CD4-positive, alpha-beta T cell treated with Interleukin-10 for 1 hour (primary cell): ENCODE data around the gene ALMS1.
"Not testable (repeated sequence)": the region's sequence is repeated elsewhere in the genome, so short reads cannot be mapped to it uniquely, and the experiment has no call there.

Experiments
- DNase-seq: peaks from one replicate; pipeline ENCODE4 v3.0.0-alpha.2; 2020

The ALMS1 gene

GRCh38 chr2:73504850-73505249, 119.2 kb downstream of the ALMS1 start:
- not testable (repeated sequence) for DNase-seq

- DNase-seq: not testable (repeated sequence)
Observed at GRCh38 chr2:73510470-73510869, 124.8 kb downstream of the ALMS1 start.

- DNase-seq: no peak
Observed at GRCh38 chr2:73516033-73516432, 130.4 kb downstream of the ALMS1 start.

- DNase-seq: no peak
Observed at GRCh38 chr2:73528688-73529087, 143.1 kb downstream of the ALMS1 start.

DNA sequence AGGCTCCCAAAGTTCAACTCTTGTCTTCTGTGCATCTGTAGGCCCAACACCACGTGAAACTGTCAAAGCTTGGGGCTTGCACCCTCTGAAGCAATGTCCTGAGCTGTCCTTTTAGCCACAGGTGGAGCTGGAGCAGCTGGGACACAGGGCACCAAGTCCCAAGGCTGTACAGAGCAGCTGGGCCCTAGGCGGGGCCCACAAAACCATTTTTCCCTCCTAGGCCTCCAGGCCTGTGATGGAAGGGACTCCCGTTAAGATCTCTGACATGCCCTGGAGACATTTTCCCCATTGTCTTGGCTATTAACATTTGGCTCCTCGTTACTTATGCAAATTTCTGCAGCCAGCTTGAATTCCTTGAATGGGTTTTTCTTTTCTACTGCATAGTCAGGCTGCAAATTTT, 145.1 kb downstream of the ALMS1 start:
- DNase-seq: not testable (repeated sequence)

GRCh38 chr2:73532381-73532780, 146.7 kb downstream of the ALMS1 start:
- no peak for DNase-seq

- no peak for DNase-seq
Observed at GRCh38 chr2:73536133-73536840, 150.7 kb downstream of the ALMS1 start.

DNA sequence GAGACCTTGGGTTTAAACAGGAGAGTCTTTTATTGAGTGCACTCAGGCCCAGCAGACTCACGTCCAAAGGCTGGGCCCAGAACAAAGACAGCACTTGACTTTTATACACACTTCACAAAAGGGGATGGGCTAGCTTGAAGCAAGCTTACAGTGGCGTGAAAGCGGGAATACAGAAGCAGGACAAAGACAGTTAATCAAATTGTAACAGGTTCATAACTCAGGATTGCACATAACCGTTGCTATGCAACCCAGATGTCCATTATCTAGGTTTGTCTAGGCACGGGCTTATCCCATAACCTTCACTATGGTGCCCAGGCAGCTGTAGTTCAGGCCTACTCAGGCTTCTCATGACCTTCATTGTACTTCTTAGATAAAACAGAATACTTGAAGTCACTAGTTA, 175.2 kb downstream of the ALMS1 start:
- not testable (repeated sequence) for DNase-seq

- DNase-seq: no peak
Observed at GRCh38 chr2:73561422-73561821, 175.8 kb downstream of the ALMS1 start.

DNA sequence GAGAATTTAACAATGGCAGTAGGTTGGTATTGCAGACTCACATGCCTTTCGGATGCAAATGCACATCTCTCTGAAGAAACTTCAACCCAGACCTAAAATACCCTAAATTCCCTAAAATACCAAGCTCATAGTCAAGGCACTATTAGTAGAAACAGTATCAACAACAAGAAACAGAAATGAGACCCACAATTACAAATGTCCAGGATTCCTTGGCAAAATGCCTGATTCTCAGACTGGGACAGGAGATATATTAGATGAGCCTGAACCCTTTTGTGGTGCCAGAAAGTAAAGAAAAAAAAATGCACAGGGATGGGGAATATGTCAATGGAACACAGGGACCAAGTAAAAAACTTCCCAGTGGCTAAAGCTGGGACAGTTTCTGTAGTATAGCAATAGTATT, 179.3 kb downstream of the ALMS1 start:
- no peak for DNase-seq

DNA sequence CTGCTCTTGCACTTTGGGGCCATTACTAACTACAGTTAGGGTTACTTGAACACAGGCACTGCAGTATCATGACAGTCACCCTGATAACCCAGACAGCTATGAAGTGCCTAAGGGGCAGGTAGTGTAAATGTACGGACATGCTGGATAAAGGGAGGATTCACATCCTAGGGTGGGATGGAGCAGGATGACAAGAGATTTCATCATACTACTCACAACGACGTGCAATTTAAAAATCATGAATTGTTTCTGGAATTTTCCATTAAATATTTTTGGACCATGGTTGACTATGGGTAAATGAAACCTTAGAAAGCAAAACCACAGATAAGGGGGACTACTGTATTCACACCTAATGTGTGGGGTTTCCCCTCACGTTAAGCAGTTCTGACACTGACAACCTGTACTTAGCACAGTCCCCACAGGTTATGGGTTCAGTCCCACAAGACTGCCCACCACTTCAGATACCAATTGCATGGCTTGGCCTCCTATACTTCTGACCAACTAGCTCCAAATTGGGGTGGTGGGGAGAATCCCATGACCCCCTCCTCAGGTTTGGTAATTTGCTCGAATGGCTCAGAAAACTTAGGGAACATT, 180.7 kb downstream of the ALMS1 start:
- DNase-seq: no peak

GRCh38 chr2:73575261-73575660, 189.6 kb downstream of the ALMS1 start:
- DNase-seq: no peak

GRCh38 chr2:73582364-73582763, 196.7 kb downstream of the ALMS1 start:
- no peak for DNase-seq

DNA sequence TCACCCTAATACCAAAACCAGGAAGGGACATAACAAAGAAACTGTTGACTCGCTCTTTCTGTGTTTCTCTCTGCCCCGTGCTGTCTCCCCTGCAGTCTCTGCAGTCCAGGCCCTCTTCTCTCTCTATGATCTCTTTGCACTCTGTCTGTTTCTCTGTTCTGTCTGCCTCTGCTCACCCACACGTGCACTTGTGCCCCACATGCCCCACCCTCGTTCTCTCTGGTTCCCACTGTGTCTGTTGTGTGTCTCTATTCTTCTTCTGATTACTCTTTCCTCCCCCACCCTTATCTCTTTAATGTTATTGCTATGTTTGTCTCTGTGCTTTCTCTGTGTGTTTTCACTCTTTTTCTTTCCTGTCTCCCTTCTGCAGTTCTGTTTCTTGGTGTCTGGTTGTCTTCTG, 202.5 kb downstream of the ALMS1 start:
- no peak for DNase-seq

DNA sequence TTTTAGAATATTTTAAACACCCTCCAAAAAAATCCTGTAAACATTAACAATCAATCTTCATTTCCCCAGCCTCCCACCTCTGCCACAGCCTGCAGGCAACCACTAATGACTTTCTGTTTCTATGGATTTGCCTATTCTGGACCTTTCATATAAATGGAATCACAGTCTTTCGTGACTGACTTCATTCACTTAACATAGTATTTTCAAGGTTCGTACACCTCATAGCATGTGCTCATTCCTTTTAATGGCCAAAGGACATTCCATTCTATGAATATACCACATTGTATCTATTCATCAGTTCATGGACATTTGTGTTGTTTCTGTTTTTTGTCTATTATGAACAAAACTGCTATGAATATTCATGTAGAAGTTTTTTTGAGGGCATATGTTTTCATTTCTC, 208.0 kb downstream of the ALMS1 start:
- no peak for DNase-seq

DNA sequence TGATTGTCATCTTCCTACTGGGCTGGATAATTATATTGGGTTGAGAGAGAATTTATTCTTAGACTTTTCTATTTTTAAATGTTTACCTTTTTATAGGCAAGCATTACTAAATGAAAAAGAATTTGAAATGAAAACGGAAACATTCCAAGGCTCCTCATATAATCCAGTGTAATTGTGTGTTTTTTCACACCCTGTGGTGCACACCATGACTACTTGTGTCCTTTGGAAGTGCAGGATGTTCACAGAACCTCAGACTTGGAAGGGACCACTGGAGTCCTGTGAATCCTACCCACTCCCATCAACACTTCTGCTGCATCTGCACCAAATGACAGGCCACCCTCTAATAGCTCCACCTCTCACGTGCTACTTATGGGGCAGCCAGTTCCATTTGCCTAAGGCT, 208.6 kb downstream of the ALMS1 start:
- no peak for DNase-seq

DNA sequence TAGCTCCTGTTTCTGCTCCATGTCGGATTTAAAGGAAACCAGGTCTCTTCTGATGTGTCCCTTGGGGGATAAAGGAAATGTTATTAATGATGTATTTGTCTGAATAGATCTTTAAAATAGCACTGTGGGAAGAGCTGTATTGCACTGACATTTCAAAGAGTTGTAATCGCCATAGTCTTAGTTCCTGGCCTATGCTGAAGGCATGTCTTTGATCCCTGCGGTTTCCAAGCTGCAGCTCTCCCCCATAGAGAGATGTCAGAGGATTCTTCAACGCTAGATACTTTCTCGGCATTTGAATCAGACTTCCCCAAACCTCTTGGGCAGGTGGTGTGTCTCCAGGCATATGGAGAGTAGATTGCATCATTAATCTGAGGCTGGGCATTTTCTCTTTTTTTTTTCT, 216.1 kb downstream of the ALMS1 start:
- no peak for DNase-seq

- not testable (repeated sequence) for DNase-seq
Observed at GRCh38 chr2:73603099-73603588, 217.5 kb downstream of the ALMS1 start.

- not testable (repeated sequence) for DNase-seq
Observed at GRCh38 chr2:73604589-73604988, 219.0 kb downstream of the ALMS1 start.

DNA sequence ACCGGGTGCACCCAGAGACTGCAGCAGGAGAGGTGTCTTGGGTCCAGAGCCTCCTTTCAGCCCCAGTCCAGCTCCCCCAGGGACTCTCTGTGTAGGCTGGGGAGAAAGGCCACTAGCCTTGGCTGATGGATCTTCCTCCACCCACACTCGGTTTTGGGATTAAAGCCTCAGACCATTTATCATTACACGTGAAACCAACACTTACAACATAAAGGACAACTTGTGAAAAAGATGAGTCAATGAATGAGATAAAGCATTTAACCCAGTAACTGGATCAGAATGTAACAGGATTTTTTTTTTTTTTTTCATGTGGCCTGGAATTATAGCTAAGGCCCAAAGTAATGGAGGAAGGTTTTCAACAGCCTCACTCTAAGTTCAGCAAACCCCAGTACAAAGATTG, 224.5 kb downstream of the ALMS1 start:
- DNase-seq: no peak

GRCh38 chr2:73611193-73611592, 225.6 kb downstream of the ALMS1 start:
- no peak for DNase-seq

GRCh38 chr2:73611867-73612266, 226.2 kb downstream of the ALMS1 start:
- DNase-seq: no peak

GRCh38 chr2:73614105-73614504, 228.5 kb downstream of the ALMS1 start:
- no peak for DNase-seq

GRCh38 chr2:73614997-73615396, 229.4 kb downstream of the ALMS1 start:
- no peak for DNase-seq

DNA sequence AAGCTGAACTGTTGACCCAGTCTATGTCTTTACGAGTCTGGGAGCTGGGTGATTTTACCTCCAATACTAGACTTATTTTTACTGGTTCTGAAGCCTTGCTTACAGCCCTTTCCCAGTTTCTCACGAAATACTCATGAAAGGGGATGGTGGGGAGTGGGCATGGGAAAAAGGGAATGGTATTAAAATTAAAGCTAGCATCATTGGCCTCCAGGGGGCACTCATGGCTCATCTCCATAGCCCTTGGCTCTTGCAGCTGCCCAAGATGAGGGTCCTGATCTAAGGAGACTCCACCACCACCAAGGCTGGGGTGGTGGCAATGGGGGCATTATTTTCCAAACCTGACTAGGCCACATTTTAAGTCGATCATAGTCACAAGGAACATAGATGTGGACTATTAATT, 234.3 kb downstream of the ALMS1 start:
- not testable (repeated sequence) for DNase-seq
